Measurements from ENCODE around the gene TNFAIP2.

DNA sequence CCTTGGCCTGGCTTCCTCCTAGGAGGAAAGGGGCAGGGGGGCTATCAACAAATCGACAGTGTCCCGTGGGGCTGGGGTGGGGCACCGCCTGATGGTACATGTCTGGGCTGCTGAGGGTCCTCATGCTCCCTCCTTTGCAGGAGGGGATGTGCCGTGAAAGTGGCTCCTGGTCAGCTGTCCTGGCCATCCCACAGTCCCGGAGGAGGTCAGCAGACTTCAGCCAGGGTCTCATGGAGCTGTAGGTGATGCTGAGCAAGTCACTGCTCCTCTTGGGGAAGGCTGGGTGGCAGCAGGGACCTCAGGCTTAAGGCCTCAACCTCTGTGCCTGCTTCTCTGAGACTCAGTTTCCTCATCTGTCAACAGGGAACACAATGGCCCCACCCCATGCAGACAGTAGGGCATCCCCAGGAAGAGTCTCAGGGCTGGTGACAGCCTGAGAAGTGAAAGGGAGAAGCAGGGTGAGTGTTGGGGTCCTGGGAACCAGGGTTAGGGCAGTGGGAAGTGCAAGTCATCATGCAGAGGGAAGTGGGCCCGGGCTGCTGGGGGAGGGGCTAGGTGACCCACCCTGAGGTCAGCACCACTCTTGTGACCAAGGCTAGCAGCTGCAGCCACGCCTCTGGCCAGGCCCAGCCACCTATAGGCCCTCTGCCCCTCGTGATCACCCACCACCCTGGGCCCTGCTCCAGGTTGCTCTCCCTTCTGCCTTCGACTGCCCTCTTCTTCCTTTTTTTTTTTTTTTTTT, 4.4 kb upstream of the TNFAIP2 start:
- TF ChIP-seq, protein P1, sequence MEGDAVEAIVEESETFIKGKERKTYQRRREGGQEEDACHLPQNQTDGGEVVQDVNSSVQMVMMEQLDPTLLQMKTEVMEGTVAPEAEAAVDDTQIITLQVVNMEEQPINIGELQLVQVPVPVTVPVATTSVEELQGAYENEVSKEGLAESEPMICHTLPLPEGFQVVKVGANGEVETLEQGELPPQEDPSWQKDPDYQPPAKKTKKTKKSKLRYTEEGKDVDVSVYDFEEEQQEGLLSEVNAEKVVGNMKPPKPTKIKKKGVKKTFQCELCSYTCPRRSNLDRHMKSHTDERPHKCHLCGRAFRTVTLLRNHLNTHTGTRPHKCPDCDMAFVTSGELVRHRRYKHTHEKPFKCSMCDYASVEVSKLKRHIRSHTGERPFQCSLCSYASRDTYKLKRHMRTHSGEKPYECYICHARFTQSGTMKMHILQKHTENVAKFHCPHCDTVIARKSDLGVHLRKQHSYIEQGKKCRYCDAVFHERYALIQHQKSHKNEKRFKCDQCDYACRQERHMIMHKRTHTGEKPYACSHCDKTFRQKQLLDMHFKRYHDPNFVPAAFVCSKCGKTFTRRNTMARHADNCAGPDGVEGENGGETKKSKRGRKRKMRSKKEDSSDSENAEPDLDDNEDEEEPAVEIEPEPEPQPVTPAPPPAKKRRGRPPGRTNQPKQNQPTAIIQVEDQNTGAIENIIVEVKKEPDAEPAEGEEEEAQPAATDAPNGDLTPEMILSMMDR (IDR thresholded peaks at IDR 0.05): no peak
- TF ChIP-seq EZH2 (IDR thresholded peaks at IDR 0.05): no peak
- TF ChIP-seq EZH2phosphoT487 (IDR thresholded peaks at IDR 0.05): no peak

All from neural progenitor cell (in vitro differentiated cells).